Measurements from ENCODE around the gene FAM107B.
"Not testable (repeated sequence)": the region's sequence is repeated elsewhere in the genome, so short reads cannot be mapped to it uniquely, and the experiment has no call there.

FAM107B gene

DNA sequence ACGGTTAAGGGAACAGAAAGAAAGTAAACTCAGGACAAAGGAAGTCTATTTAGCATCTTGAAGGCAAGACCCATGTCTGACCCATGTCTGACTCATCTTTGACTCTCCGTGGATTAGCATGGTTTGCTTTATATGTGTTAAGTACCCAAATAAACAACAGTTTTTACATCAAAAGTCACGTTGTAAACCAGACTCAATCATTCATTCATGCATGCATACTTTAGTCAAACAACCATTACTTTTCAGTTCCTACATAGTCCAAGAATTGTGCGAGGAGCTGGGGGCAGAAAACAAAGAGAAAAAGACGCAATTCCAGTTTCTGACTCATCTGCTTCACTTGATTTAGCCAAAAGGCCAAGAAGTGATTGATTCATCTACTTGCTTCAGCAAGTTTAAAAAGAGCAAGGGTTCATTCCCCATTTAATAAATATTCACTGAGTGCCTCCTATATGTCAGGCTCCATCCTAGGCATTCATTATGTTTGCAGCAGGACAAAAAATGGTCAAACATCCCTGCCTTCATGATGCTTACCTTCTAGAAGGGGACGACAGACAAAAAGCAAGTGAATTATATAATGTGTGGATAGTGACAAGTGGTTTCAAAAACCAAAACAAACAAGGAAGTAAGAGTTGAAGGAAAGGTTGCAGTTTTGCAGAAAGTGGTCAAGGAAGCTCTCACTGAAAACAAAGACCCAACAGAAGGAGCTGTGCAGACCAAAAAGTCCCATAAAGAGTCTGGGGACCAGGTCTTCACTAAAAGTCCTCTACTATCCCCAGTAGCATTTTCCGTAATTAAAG, 116.2 kb downstream of the FAM107B start:
- peak; percentile 27 for DNase-seq

- DNase-seq: no peak
Measured at GRCh38 chr10:14656052-14656730, 118.5 kb downstream of the FAM107B start.

DNA sequence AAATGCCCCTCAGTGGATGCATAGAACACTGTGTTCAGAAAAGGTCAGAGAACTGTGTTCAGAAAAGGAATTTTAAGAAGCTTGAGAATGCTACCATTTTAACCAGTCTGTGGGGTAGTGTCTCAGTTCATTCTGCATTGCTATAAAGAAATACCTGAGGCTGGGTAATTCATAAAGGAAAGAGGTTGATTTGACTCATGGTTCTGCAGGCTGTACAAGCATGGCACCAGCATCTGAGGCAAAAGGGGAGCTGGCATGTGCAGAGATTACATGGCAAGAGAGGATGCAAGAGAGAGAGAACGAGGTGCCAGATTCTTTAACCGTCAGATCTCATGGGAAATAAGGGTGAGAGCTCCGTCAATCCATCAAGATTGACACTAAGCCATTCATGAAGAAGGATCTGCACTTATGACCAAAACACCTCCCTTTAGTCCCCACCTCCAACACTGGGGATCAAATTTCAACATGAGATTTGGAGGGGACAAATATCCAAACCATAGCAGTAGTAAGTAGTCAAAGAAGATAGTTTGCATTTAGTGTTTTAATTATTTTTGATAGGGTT, 119.8 kb downstream of the FAM107B start:
- DNase-seq: no peak

DNA sequence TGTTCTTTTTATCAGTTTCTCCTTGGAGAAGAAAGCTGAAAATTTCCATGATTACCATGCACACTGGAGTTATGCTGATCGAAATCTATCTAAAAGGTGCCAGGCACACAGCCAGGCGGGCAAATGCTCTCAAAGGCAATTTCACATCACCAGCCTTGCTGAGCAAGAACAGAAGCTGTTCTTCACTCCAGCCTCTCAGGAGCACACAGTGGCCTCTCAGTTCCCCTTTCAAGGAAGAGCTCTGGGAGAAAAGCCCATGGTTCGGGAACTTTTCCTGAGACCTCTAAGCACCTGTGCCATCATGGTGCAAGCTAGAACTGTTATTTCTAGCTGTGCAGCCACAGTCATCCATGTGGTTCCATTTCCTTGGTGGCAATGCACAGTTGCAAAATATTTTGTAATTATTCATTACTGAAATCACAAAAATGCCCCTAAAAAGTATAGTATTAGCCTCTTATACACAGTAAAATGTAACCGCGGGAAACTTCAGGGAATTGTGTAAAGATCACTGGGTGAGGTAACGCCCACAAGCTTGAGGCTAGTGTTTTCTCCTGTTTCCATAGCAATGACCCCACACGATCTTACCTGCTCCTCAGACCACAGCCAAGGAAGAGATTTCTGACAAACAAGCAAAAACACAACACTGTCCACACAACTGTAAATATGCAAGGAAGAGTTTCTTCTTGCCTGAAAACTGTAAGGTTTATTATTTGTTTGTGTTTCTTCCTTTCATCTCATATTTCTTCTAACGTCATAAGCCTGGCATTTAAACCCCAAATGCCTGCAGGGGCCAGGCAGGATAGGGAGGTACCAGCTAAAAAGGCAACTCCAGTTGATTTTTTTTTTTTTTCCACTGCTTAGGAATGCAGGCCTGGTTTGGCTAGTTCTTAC, 121.2 kb downstream of the FAM107B start:
- DNase-seq: no peak

DNA sequence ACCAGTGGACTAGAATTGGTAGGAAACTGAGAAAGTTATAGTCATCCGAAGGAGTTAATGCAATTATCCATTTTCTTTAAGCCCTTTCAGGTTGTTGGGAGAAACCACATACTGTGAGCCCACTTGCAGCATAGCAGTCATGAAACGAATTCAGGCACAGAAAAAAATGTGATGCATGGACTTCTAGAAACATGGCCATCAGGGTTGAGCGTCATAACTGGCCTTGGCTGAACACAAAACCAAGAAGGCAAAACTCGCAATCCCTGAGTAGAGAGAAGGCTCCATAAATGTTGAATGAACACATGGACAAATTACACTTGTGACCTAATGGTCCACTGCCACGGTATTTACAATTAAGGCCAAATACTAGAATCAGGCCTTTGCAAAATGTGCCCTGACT, 121.9 kb downstream of the FAM107B start:
- DNase-seq: no peak

GRCh38 chr10:14652067-14652466, 122.6 kb downstream of the FAM107B start:
- DNase-seq: no peak

- no peak for DNase-seq
Measured at GRCh38 chr10:14649739-14650138, 125.0 kb downstream of the FAM107B start.

GRCh38 chr10:14648946-14649345, 125.8 kb downstream of the FAM107B start:
- DNase-seq: no peak

GRCh38 chr10:14648005-14648765, 126.5 kb downstream of the FAM107B start:
- no peak for DNase-seq

- no peak for DNase-seq
Measured at GRCh38 chr10:14645239-14645960, 129.3 kb downstream of the FAM107B start.

DNA sequence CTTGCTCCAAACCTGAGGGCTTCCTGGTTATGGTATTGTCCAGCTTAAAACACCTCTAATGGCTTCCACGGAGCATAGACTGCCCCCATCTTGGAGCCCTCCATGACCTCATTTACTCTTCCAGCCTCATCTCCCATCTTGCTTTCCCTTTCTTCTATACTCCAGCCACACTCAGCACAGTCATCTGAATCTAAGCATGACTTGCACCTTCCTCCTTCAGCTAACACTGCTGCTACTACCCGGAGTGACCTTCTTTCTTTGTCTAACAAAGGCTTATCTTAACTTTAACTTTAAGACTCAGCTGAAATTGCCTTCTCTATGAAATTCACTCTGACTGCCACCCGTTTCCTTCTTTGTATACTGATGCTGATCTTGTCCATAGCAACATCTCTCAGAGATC, 135.1 kb downstream of the FAM107B start:
- no peak for DNase-seq

GRCh38 chr10:14635043-14635710, 139.5 kb downstream of the FAM107B start:
- DNase-seq: no peak

- DNase-seq: not testable (repeated sequence)
Measured at GRCh38 chr10:14634572-14634971, 140.1 kb downstream of the FAM107B start.

GRCh38 chr10:14625765-14626525, 148.8 kb downstream of the FAM107B start:
- DNase-seq: no peak

DNA sequence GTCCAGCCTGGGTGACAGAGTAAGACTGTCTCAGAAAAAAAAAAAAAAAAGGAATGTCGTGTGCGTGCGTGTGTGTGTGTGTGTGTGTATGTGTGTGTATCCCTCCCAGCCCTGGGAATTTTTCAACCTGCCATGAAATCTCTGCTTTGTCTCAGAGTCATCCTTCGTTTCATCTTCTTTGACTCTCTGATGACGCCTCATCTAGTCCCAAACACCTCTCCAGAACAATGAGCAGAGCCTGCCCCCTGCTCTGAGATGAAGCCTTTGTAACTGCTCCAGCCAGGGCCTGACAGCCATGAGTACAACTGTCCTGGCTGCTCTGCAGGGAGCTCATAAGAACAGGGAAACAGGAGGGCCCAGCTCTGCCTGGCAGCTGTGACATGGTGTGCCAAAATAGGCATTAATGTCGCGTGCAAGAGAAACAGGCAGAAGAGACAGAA, 149.5 kb downstream of the FAM107B start:
- no peak for DNase-seq

DNA sequence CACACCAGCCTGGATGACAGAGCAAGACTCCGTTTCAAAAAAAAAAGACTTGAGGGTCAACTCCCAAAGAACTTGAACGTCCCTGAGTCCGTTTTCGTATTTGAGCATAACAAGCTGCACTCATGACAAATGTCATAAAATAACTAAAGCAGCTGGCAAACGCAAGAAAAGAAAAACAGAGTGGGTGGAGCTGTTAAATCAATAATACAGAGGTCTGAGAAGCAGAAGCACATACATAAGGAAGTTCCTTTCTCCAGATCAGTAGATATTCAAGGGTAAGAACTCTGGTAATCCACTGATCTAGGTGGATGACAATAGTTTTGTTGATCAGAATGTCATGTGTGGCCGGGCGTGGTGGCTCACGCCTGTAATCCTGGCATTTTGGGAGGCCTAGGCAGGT, 150.1 kb downstream of the FAM107B start:
- no peak for DNase-seq

- DNase-seq: no peak
Measured at GRCh38 chr10:14623931-14624330, 150.8 kb downstream of the FAM107B start.

DNA sequence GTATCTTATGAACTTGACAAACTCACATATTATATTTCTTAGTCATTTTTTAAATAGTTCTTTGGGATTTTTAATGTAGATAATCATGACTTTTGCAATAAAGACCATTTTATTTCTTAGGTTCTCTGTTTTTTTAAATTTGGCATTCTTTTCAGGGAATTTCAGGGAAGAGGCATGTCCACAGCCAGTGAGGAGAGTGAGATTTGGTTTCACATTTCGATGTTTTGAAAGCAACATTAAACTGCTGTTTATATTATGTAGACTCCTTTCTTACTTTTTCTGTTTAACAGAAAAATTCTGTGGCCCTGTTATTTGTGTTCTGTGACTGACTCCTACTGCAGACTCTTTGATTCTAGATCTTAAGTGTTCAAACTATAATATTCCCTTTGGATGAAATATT, 153.7 kb downstream of the FAM107B start:
- DNase-seq: no peak

GRCh38 chr10:14618674-14619073, 156.0 kb downstream of the FAM107B start:
- no peak for DNase-seq

GRCh38 chr10:14617852-14618251, 156.8 kb downstream of the FAM107B start:
- DNase-seq: peak; percentile 40
